ENCODE measurements around the gene TSPAN33. TPM values are rescaled to one million over a fixed set of nuclear protein-coding genes. Genes with fewer than 3 reads are reported as not detected.
A peak's percentile ranks its signal among the peaks of the same experiment; 100 is the strongest.
"Not testable (repeated sequence)": the region's sequence is repeated elsewhere in the genome, so short reads cannot be mapped to it uniquely, and the experiment has no call there.

Gene TSPAN33
- total RNA-seq, 2 donors from 2014 or later = 0.67 to 2.6 TPM

DNA sequence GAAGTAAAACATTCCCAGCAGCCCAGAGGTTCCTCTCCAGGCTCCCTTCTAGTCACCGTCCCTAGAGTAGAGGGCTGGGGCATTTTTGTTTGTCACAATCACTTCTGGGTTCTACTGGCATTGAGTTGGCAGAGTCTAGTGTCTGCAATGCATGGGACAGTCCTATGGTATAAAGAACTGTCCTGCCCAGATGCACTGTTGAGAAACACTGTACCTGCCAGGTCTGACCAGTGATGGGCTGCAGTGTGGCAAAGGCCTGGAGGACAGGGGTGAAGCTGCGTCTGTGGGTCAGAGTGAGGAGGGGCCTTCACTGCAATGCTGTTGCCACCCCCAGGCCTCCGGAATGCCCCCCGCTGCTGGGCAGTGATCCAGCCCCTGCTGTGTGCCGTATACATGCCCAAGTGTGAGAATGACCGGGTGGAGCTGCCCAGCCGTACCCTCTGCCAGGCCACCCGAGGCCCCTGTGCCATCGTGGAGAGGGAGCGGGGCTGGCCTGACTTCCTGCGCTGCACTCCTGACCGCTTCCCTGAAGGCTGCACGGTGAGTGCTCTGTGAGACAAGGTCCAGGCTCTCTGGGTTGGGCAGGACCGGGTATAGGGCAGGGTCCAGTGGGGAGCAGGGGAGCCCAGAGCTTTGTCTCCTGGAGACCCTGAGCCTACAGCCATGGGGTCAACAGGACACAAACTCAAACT lies 58.7 kb downstream of the TSPAN33 start:
- H3K4me1 Mint-ChIP-seq = no peaks in the 10 kb centered on the region
- H3K4me3 Mint-ChIP-seq = no peak overlapping the region
- no peak overlapping the region for H3K27ac Mint-ChIP-seq
- no peaks in the 10 kb centered on the region for H3K36me3 Mint-ChIP-seq (ENCODE audit: low read depth)
- H3K9me3 Mint-ChIP-seq = no peaks in the 10 kb centered on the region
- ATAC-seq (replicated peaks) = no peak
- H3K27me3 Mint-ChIP-seq = peaks cover 4% of the 10 kb centered on the region

DNA sequence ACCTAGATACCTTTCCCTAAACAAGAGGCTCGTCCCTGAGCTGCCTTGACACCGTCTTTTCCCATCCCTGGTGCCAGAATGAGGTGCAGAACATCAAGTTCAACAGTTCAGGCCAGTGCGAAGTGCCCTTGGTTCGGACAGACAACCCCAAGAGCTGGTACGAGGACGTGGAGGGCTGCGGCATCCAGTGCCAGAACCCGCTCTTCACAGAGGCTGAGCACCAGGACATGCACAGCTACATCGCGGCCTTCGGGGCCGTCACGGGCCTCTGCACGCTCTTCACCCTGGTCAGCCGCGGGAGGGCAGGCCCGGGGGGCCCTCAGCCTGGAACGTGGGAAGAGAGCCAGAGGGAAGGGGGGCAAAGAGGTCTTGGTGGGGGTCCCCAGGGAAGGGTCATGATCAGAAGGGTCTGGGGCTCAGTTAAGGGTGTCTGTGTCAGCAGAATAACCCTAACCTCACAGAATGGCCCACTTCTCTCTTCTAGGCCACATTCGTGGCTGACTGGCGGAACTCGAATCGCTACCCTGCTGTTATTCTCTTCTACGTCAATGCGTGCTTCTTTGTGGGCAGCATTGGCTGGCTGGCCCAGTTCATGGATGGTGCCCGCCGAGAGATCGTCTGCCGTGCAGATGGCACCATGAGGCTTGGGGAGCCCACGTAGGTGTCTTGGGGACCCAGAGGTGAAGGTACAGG lies 60.8 kb downstream of the TSPAN33 start:
- no peak overlapping the region for H3K4me3 Mint-ChIP-seq
- no peak for ATAC-seq (replicated peaks)
- H3K27me3 Mint-ChIP-seq = peaks cover 4% of the 10 kb centered on the region
- no peaks in the 10 kb centered on the region for H3K4me1 Mint-ChIP-seq
- no peaks in the 10 kb centered on the region for H3K36me3 Mint-ChIP-seq (ENCODE audit: low read depth)
- H3K9me3 Mint-ChIP-seq = no peaks in the 10 kb centered on the region
- no peak overlapping the region for H3K27ac Mint-ChIP-seq

DNA sequence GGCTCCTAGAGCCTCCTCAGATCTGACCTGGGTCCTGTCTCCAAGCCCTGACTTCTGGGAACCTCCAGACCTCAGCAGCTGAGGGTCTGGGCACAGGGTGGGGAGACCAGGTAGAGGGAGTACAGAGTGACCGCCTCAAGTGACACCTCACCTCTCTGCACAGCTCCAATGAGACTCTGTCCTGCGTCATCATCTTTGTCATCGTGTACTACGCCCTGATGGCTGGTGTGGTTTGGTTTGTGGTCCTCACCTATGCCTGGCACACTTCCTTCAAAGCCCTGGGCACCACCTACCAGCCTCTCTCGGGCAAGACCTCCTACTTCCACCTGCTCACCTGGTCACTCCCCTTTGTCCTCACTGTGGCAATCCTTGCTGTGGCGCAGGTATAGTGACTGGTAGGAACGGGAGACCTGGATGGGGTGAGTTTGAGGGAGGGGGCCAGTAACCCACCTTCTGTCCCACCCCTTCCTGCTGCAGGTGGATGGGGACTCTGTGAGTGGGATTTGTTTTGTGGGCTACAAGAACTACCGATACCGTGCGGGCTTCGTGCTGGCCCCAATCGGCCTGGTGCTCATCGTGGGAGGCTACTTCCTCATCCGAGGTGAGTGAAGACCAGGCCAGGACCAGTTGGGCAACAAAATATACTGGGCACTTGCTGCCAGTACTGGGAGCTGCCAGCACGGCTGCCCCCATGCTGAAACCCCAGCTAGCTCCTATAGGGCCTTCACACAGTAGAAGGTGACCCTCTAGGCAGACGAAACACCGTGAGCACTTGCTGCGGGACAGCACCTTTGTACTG lies 61.7 kb downstream of the TSPAN33 start:
- H3K36me3 Mint-ChIP-seq (ENCODE audit: low read depth) = no peaks in the 10 kb centered on the region
- ATAC-seq (replicated peaks) = peak; percentile 44
- peaks cover 4% of the 10 kb centered on the region for H3K27me3 Mint-ChIP-seq
- no peak overlapping the region for H3K4me3 Mint-ChIP-seq
- no peaks in the 10 kb centered on the region for H3K9me3 Mint-ChIP-seq
- H3K4me1 Mint-ChIP-seq = no peaks in the 10 kb centered on the region
- no peak overlapping the region for H3K27ac Mint-ChIP-seq

DNA sequence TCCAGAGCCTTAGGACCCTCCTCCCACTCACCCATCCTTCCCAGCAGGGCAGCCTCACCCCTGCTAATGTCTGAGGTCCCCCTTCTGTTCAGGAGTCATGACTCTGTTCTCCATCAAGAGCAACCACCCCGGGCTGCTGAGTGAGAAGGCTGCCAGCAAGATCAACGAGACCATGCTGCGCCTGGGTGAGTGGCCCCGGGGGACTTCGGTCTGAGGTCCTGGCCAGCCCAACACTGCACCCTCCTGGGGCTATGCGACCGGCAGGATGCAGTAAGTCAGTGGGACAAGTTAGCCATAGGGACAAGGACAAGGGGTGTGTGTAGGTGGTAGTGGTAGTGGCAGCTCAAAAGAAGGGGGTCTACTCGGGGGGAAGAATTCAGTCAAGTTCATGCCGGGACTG lies 64.2 kb downstream of the TSPAN33 start:
- H3K36me3 Mint-ChIP-seq (ENCODE audit: low read depth) = no peaks in the 10 kb centered on the region
- no peak overlapping the region for H3K27ac Mint-ChIP-seq
- ATAC-seq (replicated peaks) = no peak
- H3K9me3 Mint-ChIP-seq = no peaks in the 10 kb centered on the region
- no peak overlapping the region for H3K4me3 Mint-ChIP-seq
- no peaks in the 10 kb centered on the region for H3K4me1 Mint-ChIP-seq
- peaks cover 2% of the 10 kb centered on the region for H3K27me3 Mint-ChIP-seq

DNA sequence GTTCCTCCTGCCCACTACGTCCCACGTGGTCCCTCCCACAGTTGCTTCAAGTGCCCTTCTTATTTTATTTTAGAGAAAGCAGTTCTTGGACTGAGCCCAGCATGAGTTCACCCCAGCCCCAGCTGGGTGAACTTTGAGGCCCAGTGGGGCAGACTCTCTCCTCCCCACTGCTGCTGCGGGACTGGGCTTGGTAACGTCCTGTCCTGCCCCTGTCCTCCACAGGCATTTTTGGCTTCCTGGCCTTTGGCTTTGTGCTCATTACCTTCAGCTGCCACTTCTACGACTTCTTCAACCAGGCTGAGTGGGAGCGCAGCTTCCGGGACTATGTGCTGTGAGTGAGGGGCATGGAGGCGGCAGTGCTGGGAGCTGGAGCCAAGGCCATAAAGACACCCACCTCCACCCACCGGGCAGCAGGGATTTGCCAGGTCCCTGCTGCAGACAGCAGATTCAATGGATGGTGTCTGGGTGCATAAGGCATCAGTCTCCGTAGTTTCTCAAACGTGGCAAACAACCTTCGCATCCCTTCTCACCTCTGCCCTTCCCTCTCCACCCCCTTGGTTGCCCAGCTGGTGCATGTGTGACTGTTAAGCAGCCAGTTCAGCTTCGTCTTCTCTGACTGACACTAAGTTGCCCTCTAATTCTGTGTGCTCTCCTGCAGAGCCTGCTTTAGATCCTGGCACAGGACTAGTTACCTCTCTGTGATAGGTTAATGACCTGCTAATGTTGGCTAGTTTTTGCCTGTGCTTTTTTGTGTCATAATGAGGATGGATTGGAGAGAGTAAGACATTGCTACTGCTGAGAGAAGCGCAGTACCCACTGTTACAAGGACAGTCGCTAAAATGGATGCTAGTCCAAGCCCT lies 64.8 kb downstream of the TSPAN33 start:
- Mint-ChIP-seq H3K27ac (no peak overlapping the region), H3K27me3 (peaks cover 4% of the 10 kb centered on the region), H3K4me3 (no peak overlapping the region), H3K9me3 (no peaks in the 10 kb centered on the region), H3K36me3 (ENCODE audit: low read depth) (no peaks in the 10 kb centered on the region), H3K4me1 (no peaks in the 10 kb centered on the region)
- ATAC-seq (replicated peaks) = no peak

DNA sequence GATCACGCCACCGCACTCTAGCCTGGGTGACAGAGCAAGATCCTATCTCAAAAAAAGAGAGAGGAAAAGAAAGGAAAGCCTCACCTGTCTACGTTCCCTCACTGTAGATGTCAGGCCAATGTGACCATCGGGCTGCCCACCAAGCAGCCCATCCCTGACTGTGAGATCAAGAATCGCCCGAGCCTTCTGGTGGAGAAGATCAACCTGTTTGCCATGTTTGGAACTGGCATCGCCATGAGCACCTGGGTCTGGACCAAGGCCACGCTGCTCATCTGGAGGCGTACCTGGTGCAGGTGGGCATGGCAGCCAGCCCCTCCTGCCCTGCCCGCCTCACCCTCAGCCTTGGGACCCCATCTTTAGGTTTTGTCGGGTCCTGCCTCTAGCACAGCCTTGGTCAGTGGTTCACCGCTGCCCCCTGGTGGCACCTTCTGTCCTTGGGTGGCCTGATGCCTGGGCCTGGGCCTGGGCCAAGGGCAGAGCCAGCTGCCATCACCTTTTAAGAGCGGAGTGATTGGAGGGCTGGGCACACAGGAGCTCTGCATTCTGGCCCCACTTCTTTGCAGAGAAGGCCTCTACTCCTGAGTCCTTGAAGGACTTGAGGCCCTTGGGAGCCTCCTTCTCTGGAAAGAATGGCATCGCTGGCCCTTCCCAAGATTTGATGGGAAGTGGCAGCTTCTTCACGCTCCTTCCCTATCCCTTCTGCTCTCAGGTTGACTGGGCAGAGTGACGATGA lies 65.9 kb downstream of the TSPAN33 start:
- Mint-ChIP-seq H3K4me1 (no peaks in the 10 kb centered on the region), H3K27me3 (peaks cover 4% of the 10 kb centered on the region), H3K36me3 (ENCODE audit: low read depth) (no peaks in the 10 kb centered on the region), H3K4me3 (no peak overlapping the region), H3K27ac (no peak overlapping the region), H3K9me3 (no peaks in the 10 kb centered on the region)
- peak; percentile 83 for ATAC-seq (replicated peaks)

DNA sequence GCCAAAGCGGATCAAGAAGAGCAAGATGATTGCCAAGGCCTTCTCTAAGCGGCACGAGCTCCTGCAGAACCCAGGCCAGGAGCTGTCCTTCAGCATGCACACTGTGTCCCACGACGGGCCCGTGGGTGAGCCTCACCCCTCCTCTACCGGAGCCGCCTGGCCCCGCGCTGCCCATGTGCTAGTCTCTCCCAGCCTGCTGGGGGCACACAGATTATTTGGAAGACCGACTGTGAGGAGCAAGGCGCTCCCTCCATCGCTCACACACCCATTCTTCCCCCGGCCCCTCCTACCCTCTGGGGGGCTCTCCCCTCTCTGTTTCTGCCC lies 66.4 kb downstream of the TSPAN33 start:
- no peak overlapping the region for H3K4me3 Mint-ChIP-seq
- no peaks in the 10 kb centered on the region for H3K9me3 Mint-ChIP-seq
- H3K27me3 Mint-ChIP-seq = peaks cover 7% of the 10 kb centered on the region
- H3K36me3 Mint-ChIP-seq (ENCODE audit: low read depth) = no peaks in the 10 kb centered on the region
- no peak for ATAC-seq (replicated peaks)
- no peak overlapping the region for H3K27ac Mint-ChIP-seq
- H3K4me1 Mint-ChIP-seq = no peaks in the 10 kb centered on the region

DNA sequence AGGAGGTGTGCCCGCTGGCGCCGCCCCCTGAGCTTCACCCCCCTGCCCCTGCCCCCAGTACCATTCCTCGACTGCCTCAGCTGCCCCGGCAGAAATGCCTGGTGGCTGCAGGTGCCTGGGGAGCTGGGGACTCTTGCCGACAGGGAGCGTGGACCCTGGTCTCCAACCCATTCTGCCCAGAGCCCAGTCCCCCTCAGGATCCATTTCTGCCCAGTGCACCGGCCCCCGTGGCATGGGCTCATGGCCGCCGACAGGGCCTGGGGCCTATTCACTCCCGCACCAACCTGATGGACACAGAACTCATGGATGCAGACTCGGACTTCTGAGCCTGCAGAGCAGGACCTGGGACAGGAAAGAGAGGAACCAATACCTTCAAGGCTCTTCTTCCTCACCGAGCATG lies 67.6 kb downstream of the TSPAN33 start:
- Mint-ChIP-seq H3K4me1 (no peaks in the 10 kb centered on the region), H3K27ac (no peak overlapping the region), H3K36me3 (ENCODE audit: low read depth) (no peaks in the 10 kb centered on the region), H3K4me3 (no peak overlapping the region), H3K27me3 (peaks cover 7% of the 10 kb centered on the region), H3K9me3 (no peaks in the 10 kb centered on the region)
- no peak for ATAC-seq (replicated peaks)

DNA sequence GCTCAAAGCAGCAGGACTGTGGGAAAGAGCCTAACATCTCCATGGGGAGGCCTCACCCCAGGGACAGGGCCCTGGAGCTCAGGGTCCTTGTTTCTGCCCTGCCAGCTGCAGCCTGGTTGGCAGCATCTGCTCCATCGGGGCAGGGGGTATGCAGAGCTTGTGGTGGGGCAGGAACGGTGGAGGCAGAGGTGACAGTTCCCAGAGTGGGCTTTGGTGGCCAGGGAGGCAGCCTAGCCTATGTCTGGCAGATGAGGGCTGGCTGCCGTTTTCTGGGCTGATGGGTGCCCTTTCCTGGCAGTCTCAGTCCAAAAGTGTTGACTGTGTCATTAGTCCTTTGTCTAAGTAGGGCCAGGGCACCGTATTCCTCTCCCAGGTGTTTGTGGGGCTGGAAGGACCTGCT lies 68.1 kb downstream of the TSPAN33 start:
- H3K36me3 Mint-ChIP-seq (ENCODE audit: low read depth) = no peaks in the 10 kb centered on the region
- ATAC-seq (replicated peaks) = no peak
- no peak overlapping the region for H3K27ac Mint-ChIP-seq
- H3K9me3 Mint-ChIP-seq = no peaks in the 10 kb centered on the region
- no peak overlapping the region for H3K4me3 Mint-ChIP-seq
- H3K4me1 Mint-ChIP-seq = no peaks in the 10 kb centered on the region
- H3K27me3 Mint-ChIP-seq = peaks cover 7% of the 10 kb centered on the region

DNA sequence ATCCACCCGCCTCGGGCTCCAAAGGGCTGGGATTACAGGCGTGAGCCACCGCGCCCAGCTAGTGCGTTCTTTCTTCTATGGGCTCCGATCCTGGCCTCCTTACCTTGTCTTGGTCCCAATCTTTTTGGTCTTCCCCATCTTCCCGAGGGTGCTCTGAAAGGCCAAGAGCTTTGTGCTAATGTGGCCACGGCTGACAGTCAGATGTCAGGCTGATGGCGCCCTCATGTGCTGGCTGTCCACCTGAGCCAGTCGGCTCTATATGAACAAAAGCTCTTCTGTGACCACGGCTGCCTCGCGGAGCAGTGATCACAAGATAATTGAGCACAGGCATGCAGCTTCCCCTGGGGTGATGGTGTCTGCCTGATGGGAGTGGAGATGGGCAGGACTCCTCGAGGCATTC lies 69.3 kb downstream of the TSPAN33 start:
- peaks cover 10% of the 10 kb centered on the region for H3K27me3 Mint-ChIP-seq
- no peaks in the 10 kb centered on the region for H3K4me1 Mint-ChIP-seq
- H3K4me3 Mint-ChIP-seq = no peak overlapping the region
- no peak for ATAC-seq (replicated peaks)
- H3K36me3 Mint-ChIP-seq (ENCODE audit: low read depth) = no peaks in the 10 kb centered on the region
- H3K27ac Mint-ChIP-seq = no peak overlapping the region
- H3K9me3 Mint-ChIP-seq = no peaks in the 10 kb centered on the region

DNA sequence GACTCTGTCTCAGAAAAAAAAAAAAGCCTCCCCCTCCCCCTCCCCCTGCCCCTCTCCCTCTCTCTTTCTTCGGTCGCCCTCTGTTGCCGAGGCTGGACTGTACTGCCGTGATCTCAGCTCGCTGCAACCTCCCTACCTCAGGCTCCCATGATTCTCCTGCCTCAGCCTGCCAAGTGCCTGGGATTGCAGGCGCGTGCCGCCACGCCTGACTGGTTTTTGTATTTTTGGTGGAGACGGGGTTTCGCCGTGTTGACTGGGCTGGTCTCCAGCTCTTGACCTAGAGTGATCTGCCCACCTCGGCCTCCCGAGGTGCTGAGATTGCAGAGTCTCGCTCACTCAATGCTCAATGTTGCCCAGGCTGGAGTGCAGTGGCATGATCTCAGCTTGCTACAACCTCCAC lies 71.2 kb downstream of the TSPAN33 start:
- not testable (repeated sequence) for H3K4me3 Mint-ChIP-seq; H3K4me1 Mint-ChIP-seq; H3K9me3 Mint-ChIP-seq; ATAC-seq (replicated peaks); H3K27ac Mint-ChIP-seq; H3K36me3 Mint-ChIP-seq (ENCODE audit: low read depth)
- peaks cover 10% of the 10 kb centered on the region for H3K27me3 Mint-ChIP-seq

DNA sequence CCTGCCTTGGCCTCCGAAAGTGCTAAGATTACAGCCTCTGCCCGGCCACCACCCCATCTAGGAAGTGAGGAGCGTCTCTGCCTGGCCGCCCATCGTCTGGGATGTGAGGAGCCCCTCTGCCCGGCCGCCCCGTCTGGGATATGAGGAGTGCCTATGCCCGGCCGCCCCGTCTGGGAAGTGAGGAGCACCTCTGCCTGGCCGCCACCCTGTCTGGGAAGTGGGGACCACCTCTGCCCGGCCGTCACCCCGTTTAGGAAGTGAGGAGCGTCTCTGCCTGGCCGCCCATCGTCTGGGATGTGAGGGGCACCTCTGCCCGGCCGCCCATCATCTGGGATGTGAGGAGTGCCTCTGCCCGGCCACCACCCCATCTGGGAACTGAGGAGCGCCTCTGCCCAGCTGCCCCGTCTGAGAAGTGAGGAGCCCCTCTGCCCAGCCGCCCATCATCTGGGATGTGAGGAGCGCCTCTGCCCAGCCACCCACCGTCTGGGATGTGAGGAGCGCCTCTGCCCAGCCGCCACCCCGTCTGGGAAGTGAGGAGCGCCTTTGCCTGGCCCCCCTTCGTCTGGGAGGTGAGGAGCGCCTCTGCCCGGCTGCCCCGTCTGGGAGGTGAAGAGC lies 71.7 kb downstream of the TSPAN33 start:
- not testable (repeated sequence) for H3K9me3 Mint-ChIP-seq; H3K36me3 Mint-ChIP-seq (ENCODE audit: low read depth); H3K4me3 Mint-ChIP-seq; H3K27ac Mint-ChIP-seq; ATAC-seq (replicated peaks); H3K4me1 Mint-ChIP-seq
- peaks cover 10% of the 10 kb centered on the region for H3K27me3 Mint-ChIP-seq

DNA sequence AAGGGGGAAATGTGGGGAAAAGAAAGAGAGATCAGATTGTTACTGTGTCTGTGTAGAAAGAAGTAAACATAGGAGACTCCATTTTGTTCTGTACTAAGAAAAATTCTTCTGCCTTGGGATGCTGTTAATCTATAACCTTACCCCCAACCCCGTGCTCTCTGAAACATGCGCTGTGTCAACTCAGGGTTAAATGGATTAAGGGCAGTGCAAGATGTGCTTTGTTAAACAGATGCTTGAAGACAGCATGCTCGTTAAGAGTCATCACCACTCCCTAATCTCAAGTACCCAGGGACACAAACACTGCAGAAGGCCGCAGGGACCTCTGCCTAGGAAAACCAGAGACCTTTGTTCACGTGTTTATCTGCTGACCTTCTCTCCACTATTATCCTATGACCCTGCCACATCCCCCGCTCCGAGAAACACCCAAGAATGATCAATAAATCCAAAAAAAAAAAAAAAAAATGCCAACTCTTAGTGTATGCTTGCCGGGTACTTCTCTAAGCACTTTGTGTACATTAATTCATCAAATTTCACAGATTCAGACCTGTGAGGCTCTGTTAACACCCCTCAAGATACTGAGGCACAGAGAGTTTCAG lies 72.4 kb downstream of the TSPAN33 start:
- not testable (repeated sequence) for H3K27ac Mint-ChIP-seq; ATAC-seq (replicated peaks); H3K4me3 Mint-ChIP-seq; H3K4me1 Mint-ChIP-seq; H3K36me3 Mint-ChIP-seq (ENCODE audit: low read depth); H3K9me3 Mint-ChIP-seq
- peaks cover 10% of the 10 kb centered on the region for H3K27me3 Mint-ChIP-seq

Data from activated T-helper 17 cell treated with anti-CD3 and anti-CD28 coated beads, Interleukin-2, amount 50 U/mL, for 72 hours (primary cell).